Right lung (tissue), 5 donors: ENCODE results near the gene TPRG1. TPM values are rescaled to one million over a fixed set of nuclear protein-coding genes. Genes with fewer than 3 reads are reported as not detected.
"Not testable (repeated sequence)": the region's sequence is repeated elsewhere in the genome, so short reads cannot be mapped to it uniquely, and the experiment has no call there.

Source experiments
- DNase-seq, 2 donors: peaks; one replicate each; pipeline ENCODE4 v3.0.0-alpha.2; 2013
- polyA plus RNA-seq, 5 donors: library from polyadenylated mRNA; unstranded; fragments of 120-200 nt; gene quantifications; one replicate each; pipeline versions ENCODE4 v1.2.1 to v1.2.3, GENCODE V29; 2013; ENCODE audit warnings: inconsistent platforms in 1 of 5, low replicate concordance in 1 of 5; ENCODE audit not compliant: insufficient read length in 5 of 5, insufficient read depth in 1 of 5

Gene TPRG1
- polyA plus RNA-seq, 5 donors = 0.66 to 1.6 (median 0.78) TPM

DNA sequence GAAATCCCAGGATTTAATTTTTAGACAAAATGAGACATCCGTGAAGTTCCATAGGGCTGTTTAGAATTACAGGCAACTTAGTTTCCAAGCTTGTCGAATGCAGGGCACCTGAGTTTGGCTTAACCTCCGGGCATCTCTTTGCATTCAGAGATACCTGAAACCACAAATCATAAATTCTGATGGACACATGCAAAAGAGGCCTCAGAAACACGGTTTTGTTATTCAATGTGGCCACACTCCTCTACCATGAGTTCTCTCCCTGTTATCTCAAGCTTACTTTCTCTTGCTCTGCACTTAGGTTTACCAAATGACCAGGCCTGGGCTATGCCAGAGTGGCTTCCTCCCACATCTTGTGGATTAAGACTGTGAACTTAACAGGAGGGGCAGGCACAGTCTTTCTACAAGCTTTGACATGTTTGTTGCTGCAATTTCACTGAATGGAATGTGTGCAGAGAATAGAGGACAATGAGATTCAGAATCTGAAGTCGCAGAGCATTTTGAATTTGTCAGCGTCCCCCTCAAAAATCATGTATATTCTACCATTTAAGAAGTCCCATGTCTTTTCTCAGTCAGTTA lies 137.7 kb downstream of the TPRG1 start:
- DNase-seq = no peak

DNA sequence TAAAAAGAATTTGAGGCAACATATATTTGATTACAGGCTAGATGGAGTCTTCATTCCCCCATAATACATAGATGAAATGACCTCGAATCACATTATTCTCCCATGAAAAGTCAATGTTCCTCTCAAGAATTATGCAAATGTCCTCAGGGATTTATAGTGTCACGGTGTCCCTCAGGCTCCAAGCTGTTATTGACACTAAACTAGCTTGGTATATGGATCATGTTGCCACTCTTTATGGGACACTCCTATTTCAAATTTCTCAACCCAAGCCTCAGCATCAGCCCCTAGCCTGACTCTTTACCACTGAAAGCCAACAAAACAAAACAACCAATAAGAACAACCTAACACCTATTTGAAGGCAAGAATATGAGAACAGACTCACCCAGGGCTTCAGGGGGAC lies 139.8 kb downstream of the TPRG1 start:
- DNase-seq = no peak

GRCh38 chr3:189312866-189313265 lies 141.1 kb downstream of the TPRG1 start:
- no peak for DNase-seq

GRCh38 chr3:189316296-189317019 lies 144.7 kb downstream of the TPRG1 start:
- peak; percentile 39 to 50 for DNase-seq

DNA sequence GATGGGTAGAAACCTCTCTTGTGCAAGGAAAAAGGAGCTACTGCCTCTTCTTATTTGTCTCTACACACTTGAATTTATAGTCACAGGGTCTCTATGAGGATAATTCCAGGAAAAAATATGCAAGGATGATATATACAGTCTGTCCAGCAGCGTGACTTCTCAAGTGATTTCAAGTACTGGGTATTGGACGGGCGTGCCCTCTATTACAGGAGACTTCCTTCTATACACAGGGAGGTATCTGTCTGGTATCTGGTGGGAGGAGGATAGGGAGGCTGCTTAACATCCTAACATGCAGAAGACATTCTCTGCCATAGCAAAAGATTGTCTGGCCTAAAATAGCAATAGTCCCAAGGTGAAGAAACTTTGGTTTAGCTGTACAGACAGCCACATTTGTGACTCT lies 146.1 kb downstream of the TPRG1 start:
- DNase-seq = no peak

- no peak for DNase-seq
Measured at GRCh38 chr3:189320511-189320910, 148.7 kb downstream of the TPRG1 start.

GRCh38 chr3:189322339-189322738 lies 150.6 kb downstream of the TPRG1 start:
- DNase-seq = no peak

GRCh38 chr3:189324538-189325138 lies 152.9 kb downstream of the TPRG1 start:
- DNase-seq = peak; percentile 50 to 52

DNA sequence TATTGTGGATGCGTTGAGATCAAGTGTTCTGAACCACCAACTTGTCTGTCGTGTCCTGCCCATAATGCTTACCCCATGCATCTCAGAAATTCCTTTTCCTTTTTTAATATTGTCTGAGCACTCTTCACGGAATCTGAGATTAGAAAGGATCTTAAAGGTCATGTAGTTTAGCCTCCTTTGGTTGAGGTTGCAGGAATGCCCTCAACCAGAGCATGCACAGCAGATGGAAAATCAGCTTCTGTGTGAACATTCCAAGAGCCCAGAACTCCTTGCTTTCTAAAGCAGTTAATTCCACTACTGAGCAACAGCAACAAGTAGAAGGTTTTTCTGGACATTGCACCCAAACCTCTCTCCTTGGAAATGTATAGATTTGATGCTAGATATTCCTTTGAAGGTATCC lies 153.7 kb downstream of the TPRG1 start:
- DNase-seq = no peak

GRCh38 chr3:189329630-189330029 lies 157.9 kb downstream of the TPRG1 start:
- DNase-seq = not testable (repeated sequence)

- DNase-seq = no peak
Measured at GRCh38 chr3:189330066-189330465, 158.3 kb downstream of the TPRG1 start.

- no peak for DNase-seq
Measured at GRCh38 chr3:189331002-189331418, 159.2 kb downstream of the TPRG1 start.

DNA sequence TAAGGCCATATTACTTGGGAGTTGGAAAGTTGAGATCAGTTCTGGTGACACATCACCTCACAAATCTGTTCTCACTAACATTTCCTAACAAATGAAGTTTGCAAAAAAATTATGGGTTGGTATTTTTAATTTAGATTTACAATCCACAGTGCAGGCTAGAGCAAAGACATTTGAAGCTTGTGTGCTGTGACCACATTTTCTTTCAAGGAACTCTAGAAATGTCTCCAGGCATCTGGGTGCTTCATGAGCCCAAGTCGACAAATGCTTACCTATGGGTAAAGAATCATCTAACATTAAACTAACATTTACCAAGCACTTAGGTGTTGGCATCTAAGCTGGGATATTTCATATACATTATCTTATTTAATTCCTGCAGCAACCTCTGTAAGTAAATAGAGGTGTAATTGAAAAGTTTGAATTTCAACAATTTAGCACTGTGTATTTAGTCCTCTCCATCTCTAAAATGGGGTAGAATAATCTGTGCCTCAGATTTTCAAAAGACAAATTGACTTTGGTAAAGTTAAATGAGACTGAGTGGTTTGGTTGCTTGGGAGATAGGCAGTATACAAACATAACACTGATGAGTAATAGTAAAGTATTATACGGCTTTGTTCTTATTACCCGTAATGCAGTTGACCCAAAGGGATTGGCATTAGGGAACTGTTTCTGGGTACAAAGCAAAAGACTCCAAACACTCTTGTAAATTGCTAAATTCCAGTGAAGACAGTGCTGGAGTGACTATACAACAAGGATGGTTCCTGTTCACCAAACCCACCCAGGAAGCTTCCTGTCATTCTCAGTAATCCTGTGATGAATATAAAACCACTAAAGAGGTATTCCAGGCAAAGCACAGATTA lies 162.5 kb downstream of the TPRG1 start:
- DNase-seq = no peak

DNA sequence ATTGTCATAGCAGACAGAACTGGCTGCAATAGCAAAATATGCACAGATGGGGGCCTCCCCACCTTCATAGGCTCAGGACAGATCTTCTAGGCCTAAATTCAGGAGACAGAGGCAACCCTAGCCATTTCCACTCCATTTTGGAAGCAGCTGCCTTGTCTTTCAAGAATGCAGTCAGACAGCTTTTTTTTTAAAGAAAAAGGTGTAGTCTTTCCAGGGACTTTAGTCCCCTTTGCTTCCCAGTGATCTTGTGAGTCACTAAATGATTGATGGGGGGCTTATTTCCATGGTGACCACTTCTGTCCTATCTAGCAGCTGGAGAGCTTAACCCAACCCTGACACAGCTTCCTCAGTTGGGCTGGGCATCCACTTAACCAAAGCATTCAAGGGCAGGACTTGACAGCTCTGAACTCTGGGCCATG lies 165.9 kb downstream of the TPRG1 start:
- no peak for DNase-seq

DNA sequence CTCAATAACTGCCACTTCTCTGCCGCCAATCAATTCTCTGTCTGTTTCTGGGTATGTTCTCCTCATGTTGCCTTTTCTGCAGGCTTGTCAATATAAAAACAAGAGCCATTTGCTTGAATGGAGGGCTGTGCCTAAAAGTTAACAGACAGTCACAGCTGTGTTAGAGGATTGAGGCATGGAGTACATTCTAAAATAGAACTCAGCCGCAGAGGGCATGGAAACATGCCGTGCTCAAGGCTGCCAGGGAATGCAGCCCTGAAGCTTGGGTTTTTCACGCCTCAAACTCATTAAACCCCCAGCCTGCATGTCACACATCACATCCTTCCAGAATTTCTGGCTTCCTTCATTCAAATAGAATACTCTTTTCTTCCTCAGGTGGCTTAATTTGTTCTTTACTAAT lies 166.6 kb downstream of the TPRG1 start:
- DNase-seq = no peak

DNA sequence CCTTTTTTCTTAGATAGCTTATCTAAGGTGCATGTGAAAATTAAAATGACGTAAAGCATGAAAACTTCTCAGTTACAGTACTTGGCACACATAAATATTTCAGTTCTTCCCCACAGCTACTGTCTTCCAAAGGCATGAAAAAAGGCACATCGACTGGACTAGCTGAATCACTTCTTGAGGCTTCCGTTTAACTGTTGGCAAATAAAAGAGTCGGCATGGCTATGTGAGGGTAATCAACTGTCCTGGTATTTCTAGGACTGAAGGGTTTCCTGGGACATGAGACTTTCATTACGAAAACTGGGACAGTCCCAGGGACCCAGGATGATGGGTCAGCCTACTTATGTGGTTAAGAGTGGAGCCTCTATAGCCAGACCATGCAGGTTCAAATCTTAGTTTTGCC lies 168.2 kb downstream of the TPRG1 start:
- DNase-seq = no peak

DNA sequence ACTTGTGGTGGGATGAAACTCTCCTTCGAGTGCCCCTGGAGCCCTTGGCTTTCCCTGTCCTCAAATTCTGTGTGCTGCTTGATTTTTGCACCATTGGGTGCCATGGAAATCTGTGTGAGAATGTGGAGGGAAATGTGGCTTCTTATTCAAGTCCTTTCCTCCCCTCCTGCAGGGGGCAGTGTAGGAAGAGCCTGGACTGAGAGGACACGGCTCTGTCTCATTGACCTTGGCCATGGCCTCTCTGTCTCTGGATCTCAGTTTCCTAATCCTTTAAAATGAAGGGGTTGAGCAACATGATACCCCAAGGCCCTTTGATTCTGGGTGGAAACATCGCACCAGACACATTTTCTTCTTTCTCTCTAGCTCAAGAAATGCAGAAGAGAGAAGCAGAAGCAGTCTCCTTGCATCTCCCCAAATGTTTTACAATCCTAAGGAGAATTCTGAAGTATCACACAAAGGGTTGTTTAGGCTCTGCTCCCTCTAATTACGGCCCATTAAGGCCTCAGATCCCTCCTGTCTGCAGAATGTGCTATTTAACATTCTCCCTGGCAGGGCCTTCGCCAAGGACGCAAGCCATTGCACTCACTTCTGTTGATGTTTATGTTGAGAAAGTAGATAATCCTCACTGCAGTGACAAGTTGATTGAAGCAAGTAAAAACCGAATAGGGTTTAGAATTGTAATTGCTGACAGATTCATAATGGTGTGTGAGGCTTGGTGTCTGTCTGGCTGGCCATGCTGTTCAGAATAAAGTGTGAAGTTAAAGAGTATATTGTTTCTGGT lies 169.1 kb downstream of the TPRG1 start:
- DNase-seq = no peak

- DNase-seq = no peak
Measured at GRCh38 chr3:189342811-189343210, 171.0 kb downstream of the TPRG1 start.

DNA sequence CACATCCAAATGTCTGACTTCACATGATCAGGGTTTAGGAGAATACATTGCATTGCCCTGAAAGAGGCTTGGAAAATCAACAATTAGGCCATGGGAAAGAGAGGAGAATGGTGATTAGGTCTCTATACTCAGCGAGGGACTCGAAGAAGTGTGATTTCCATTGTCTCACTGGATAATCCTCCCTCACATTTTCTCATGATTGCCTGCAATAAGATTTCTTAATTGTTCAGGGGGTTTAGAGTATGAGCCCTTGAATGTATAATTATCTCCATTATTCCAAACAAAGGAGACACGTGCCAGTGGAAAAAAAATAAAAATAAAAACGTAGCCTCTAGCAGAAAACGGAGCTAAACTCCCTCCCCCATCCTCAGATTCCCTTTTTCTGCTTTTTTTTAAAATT lies 173.2 kb downstream of the TPRG1 start:
- DNase-seq = no peak

DNA sequence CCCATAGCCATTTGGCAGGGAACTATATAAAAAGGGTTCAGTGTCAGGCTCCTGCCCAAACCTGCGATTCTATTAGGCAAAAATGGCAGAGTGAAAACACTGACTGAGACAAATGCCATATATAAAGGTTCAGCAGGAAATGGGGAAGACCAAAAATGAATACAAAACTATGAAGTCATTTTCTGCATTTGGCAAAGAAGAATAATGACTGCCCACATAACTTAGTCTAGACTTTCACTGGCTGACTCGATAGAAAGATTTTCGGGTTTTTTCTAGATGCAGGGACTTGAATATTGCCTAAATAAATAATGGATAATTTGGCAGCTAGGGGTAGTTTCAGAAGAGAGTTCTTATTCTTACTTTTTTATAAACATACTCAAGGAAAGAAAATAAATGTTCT lies 178.0 kb downstream of the TPRG1 start:
- no peak for DNase-seq

DNA sequence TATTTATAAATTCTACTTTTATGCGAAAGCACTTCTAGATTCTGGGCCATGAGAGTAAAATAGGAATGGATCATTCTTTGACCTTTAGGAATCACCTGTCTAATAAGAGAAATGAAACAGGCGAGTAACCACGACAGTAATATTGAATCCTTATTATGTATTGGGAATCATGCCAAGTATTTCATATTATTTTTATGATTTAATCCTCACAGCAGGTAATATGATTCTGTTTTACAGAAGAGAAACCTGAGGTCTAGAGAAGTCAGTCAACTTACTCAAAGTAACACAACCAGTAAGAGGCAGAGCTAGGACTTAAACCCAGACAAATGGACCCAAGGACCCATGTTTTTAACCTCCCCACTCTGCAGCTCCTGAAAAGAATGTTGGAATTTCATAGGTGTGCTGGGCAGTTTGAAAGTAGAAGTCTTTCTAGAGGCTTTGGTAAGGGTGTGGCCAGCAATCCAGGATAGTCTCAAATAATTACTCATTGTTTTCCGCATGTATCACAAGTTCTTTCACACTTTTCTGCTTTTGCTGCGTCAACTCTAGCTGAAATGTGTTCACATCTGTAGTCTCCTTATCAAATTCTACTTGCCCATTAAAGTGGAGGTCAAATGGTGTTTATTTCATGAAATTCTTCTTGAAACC lies 181.7 kb downstream of the TPRG1 start:
- no peak for DNase-seq
